Smooth muscle cell (in vitro differentiated cells): ENCODE data around the gene ERH. TPM values are rescaled to one million over a fixed set of nuclear protein-coding genes. Genes with fewer than 3 reads are reported as not detected.

Experiments
- DNase-seq: peaks from one replicate; lab custom pipeline; 2025; ENCODE audit not compliant: unreplicated experiment; lab: John Stamatoyannopoulos, UW
- H2AFZ ChIP-seq: fragments of 200-600 bp; sonication (generic); 2 replicates; pipeline ENCODE4 v1.6.0; 2016; ENCODE audit warnings: antibody characterized with exemption, low read depth, mild to moderate bottlenecking
- H3F3A ChIP-seq: fragments of 200-600 bp; sonication (generic); 2 replicates; pipeline ENCODE4 v1.6.0; 2017; ENCODE audit warnings: antibody characterized with exemption, low read depth
- H3K27ac ChIP-seq: fragments of 200-600 bp; sonication (generic); 2 replicates; pipeline ENCODE4 v1.5.1; 2016; ENCODE audit warnings: low read depth, mild to moderate bottlenecking
- H3K27me3 ChIP-seq: fragments of 200-600 bp; sonication (generic); 2 replicates; pipeline ENCODE4 v1.6.1; 2016; ENCODE audit warnings: low read depth, mild to moderate bottlenecking
- H3K36me3 ChIP-seq: fragments of 200-600 bp; sonication (generic); 2 replicates; pipeline ENCODE4 v1.5.1; 2016; ENCODE audit warnings: low read depth
- H3K4me1 ChIP-seq: fragments of 200-600 bp; sonication (generic); 2 replicates; pipeline ENCODE4 v1.5.1; 2016; ENCODE audit warnings: low read depth
- H3K4me2 ChIP-seq: fragments of 200-600 bp; sonication (generic); 2 replicates; pipeline ENCODE4 v1.6.0; 2016; ENCODE audit warnings: mild to moderate bottlenecking
- H3K4me3 ChIP-seq: fragments of 200-600 bp; sonication (generic); 2 replicates; pipeline ENCODE4 v1.5.1; 2016; ENCODE audit warnings: mild to moderate bottlenecking
- H3K79me2 ChIP-seq: fragments of 200-600 bp; sonication (generic); 2 replicates; pipeline ENCODE4 v1.6.0; 2016; ENCODE audit warnings: low read depth, mild to moderate bottlenecking
- H3K9ac ChIP-seq: fragments of 200-600 bp; sonication (generic); 2 replicates; pipeline ENCODE4 v1.6.0; 2016; ENCODE audit warnings: low read depth
- H3K9me3 ChIP-seq: fragments of 200-600 bp; sonication (generic); replicated peaks from 2 replicates; pipeline ENCODE4 v1.5.1; 2016; ENCODE audit warnings: low read depth
- H4K20me1 ChIP-seq: fragments of 200-600 bp; sonication (generic); 2 replicates; pipeline ENCODE4 v1.6.0; 2016; ENCODE audit warnings: low read depth
- CTCF ChIP-seq: fragments of 200-600 bp; sonication (generic); IDR thresholded peaks from 2 replicates; pipeline ENCODE4 v1.5.1; 2017; ENCODE audit warnings: borderline replicate concordance, mild to moderate bottlenecking, antibody characterized with exemption; ENCODE audit not compliant: insufficient read depth, poor library complexity, severe bottlenecking
- WGBS: methylation state at CpG from one replicate; pipeline ENCODE4 v1.1.7; 2016; ENCODE audit warnings: low lambda C conversion rate; 5-methylcytosine and 5-hydroxymethylcytosine counted together
- polyA plus RNA-seq: library from polyadenylated mRNA; unstranded; fragments of >200 nt; fragmentation: Nextera tagmentation; extraction: Ambion mirVana; gene quantifications from 2 replicates; pipeline ENCODE4 v1.2.1, GENCODE V29; 2016
- total RNA-seq: library from RNA; depleted of rRNA; stranded (reverse); fragments of >200 nt; gene quantifications from 2 replicates; pipeline ENCODE4 v1.2.3, GENCODE V29; 2014

The ERH gene
- total and polyA plus RNA-seq, 2 experiments from 2014 or later, result 118 to 208 TPM

- no peak for TF ChIP-seq CTCF
- no peak overlapping the region for H3K27ac ChIP-seq
- no peak overlapping the region for H2AFZ ChIP-seq
- H4K20me1 ChIP-seq, result no peaks in the 10 kb centered on the region
- H3F3A ChIP-seq, result no peaks in the 10 kb centered on the region
- no peaks in the 10 kb centered on the region for H3K79me2 ChIP-seq
- H3K4me1 ChIP-seq, result no peaks in the 10 kb centered on the region
- H3K4me2 ChIP-seq, result no peak overlapping the region
- no peak overlapping the region for H3K9ac ChIP-seq
- H3K27me3 ChIP-seq, result peaks cover 4% of the 10 kb centered on the region
- H3K9me3 ChIP-seq, result no peaks in the 10 kb centered on the region
- H3K36me3 ChIP-seq, result no peaks in the 10 kb centered on the region
- H3K4me3 ChIP-seq, result no peak overlapping the region
- no peak for DNase-seq
- WGBS, result 89% methylated on average over 3 of the region's 3 CpGs
These were observed 44.9 kb downstream of the ERH start for GRCh38 chr14:69353168-69353567.

- Histone ChIP-seq H3F3A (no peaks in the 10 kb centered on the region), H3K4me1 (no peaks in the 10 kb centered on the region), H4K20me1 (no peaks in the 10 kb centered on the region), H3K79me2 (no peaks in the 10 kb centered on the region), H3K9me3 (no peaks in the 10 kb centered on the region), H3K4me3 (no peak overlapping the region), H3K36me3 (no peaks in the 10 kb centered on the region), H3K27ac (no peak overlapping the region), H3K9ac (no peak overlapping the region), H3K4me2 (no peak overlapping the region), H3K27me3 (peaks cover 11% of the 10 kb centered on the region), H2AFZ (no peak overlapping the region)
- no peak for DNase-seq
- 86% methylated on average over 5 of the region's 5 CpGs for WGBS
- no peak for TF ChIP-seq CTCF
These were observed 46.2 kb downstream of the ERH start for GRCh38 chr14:69351911-69352310.

- no peaks in the 10 kb centered on the region for H3K79me2 ChIP-seq
- TF ChIP-seq CTCF, result no peak
- H3F3A ChIP-seq, result no peaks in the 10 kb centered on the region
- no peaks in the 10 kb centered on the region for H4K20me1 ChIP-seq
- no peak for DNase-seq
- H3K27me3 ChIP-seq, result peaks cover 11% of the 10 kb centered on the region
- 70% methylated on average over 3 of the region's 3 CpGs for WGBS
- H3K36me3 ChIP-seq, result no peaks in the 10 kb centered on the region
- H3K9ac ChIP-seq, result no peak overlapping the region
- no peak overlapping the region for H2AFZ ChIP-seq
- H3K4me3 ChIP-seq, result no peak overlapping the region
- H3K4me1 ChIP-seq, result no peaks in the 10 kb centered on the region
- H3K27ac ChIP-seq, result no peak overlapping the region
- no peak overlapping the region for H3K4me2 ChIP-seq
- no peaks in the 10 kb centered on the region for H3K9me3 ChIP-seq
These were observed 46.7 kb downstream of the ERH start for GRCh38 chr14:69351385-69351784.

GRCh38 chr14:69350892-69351291 lies 47.2 kb downstream of the ERH start:
- Histone ChIP-seq H3K9ac (no peak overlapping the region), H3K79me2 (no peaks in the 10 kb centered on the region), H3K36me3 (no peaks in the 10 kb centered on the region), H3F3A (no peaks in the 10 kb centered on the region), H3K4me2 (no peak overlapping the region), H3K4me3 (no peak overlapping the region), H3K9me3 (no peaks in the 10 kb centered on the region), H3K4me1 (no peaks in the 10 kb centered on the region), H3K27me3 (peaks cover 11% of the 10 kb centered on the region), H3K27ac (no peak overlapping the region), H4K20me1 (no peaks in the 10 kb centered on the region), H2AFZ (no peak overlapping the region)
- no peak for TF ChIP-seq CTCF
- no peak for DNase-seq
- 92% methylated on average over 5 of the region's 5 CpGs for WGBS
